GM23338 (cell line): ENCODE measurements around the gene YPEL2. TPM values are rescaled to one million over a fixed set of nuclear protein-coding genes. Genes with fewer than 3 reads are reported as not detected.

Experiments used
- ATAC-seq: fragments of 200-7000 bp; cut with Tn5 transposase; 3 replicates; pipeline ENCODE4 v1.9.1; 2020
- DNase-seq: peaks from one replicate; pipeline ENCODE4 v3.0.0-alpha.2; 2015; ENCODE audit warnings: low spot score
- H2AFZ ChIP-seq: fragments of 200-600 bp; sonication (generic); 2 replicates; pipeline ENCODE4 v1.8.0; 2016; ENCODE audit warnings: antibody characterized with exemption, mild to moderate bottlenecking, moderate library complexity
- H3F3A ChIP-seq: fragments of 200-600 bp; sonication (generic); replicated peaks from 2 replicates; pipeline ENCODE4 v1.8.0; 2017; ENCODE audit warnings: antibody characterized with exemption, mixed run types, low read depth
- H3K27ac ChIP-seq: fragments of 200-600 bp; sonication (generic); 2 replicates; pipeline ENCODE4 v1.6.1; 2016; ENCODE audit warnings: low read depth
- H3K27me3 ChIP-seq: fragments of 200-600 bp; sonication (generic); 2 replicates; pipeline ENCODE4 v1.8.0; 2016; ENCODE audit warnings: mild to moderate bottlenecking, mixed run types, moderate library complexity; ENCODE audit not compliant: insufficient read depth
- H3K36me3 ChIP-seq: fragments of 200-600 bp; sonication (generic); 2 replicates; pipeline ENCODE4 v1.8.0; 2016; ENCODE audit warnings: mild to moderate bottlenecking; ENCODE audit not compliant: insufficient read depth
- H3K4me1 ChIP-seq: fragments of 200-600 bp; sonication (generic); 2 replicates; pipeline ENCODE4 v1.8.0; 2016; ENCODE audit warnings: mild to moderate bottlenecking, moderate library complexity; ENCODE audit not compliant: insufficient read depth
- H3K4me2 ChIP-seq: fragments of 200-600 bp; sonication (generic); 2 replicates; pipeline ENCODE4 v1.7.1; 2017; ENCODE audit warnings: mixed run types
- H3K4me3 ChIP-seq: fragments of 200-600 bp; sonication (generic); 2 replicates; pipeline ENCODE4 v1.6.1; 2016; ENCODE audit warnings: mixed run types
- H3K79me2 ChIP-seq: fragments of 200-600 bp; sonication (generic); replicated peaks from 2 replicates; pipeline ENCODE4 v1.8.0; 2017; ENCODE audit warnings: mild to moderate bottlenecking; ENCODE audit not compliant: insufficient read depth
- H3K9me2 ChIP-seq: fragments of 200-600 bp; sonication (generic); 2 replicates; pipeline ENCODE4 v1.8.0; 2017; ENCODE audit not compliant: insufficient read depth
- H4K20me1 ChIP-seq: fragments of 200-600 bp; sonication (generic); replicated peaks from 2 replicates; pipeline ENCODE4 v1.8.0; 2017; ENCODE audit warnings: mild to moderate bottlenecking; ENCODE audit not compliant: insufficient read depth
- H3K27ac Mint-ChIP-seq: 2 replicates; pipeline ENCODE4 v1.8.0; 2020; ENCODE audit warnings: inconsistent platforms, mild to moderate bottlenecking, moderate library complexity, mixed read lengths
- H3K27me3 Mint-ChIP-seq: 3 replicates; pipeline ENCODE4 v1.8.0; 2022; ENCODE audit warnings: low read depth, mild to moderate bottlenecking, moderate library complexity, mixed read lengths, inconsistent platforms; ENCODE audit not compliant: insufficient read depth, poor library complexity
- H3K36me3 Mint-ChIP-seq: 3 replicates; pipeline ENCODE4 v1.8.0; 2021; ENCODE audit warnings: low read depth, mild to moderate bottlenecking, inconsistent platforms, moderate library complexity, mixed read lengths
- H3K4me1 Mint-ChIP-seq: 3 replicates; pipeline ENCODE4 v1.8.0; 2020; ENCODE audit warnings: mild to moderate bottlenecking, inconsistent platforms, mixed read lengths
- H3K4me3 Mint-ChIP-seq: 3 replicates; pipeline ENCODE4 v1.8.0; 2021; ENCODE audit warnings: moderate library complexity, mild to moderate bottlenecking, inconsistent platforms, mixed read lengths
- H3K9me3 Mint-ChIP-seq: 3 replicates; pipeline ENCODE4 v1.8.0; 2020; ENCODE audit warnings: moderate library complexity, mild to moderate bottlenecking, inconsistent platforms, mixed read lengths
- CTCF ChIP-seq, 2 experiments: fragments of 200-600 bp in 1 of 2; sonication (generic) in 1 of 2; conservative IDR thresholded peaks; 2 replicates each; pipeline versions ENCODE4 v1.5.1 to v1.6.1; 2016 to 2017; ENCODE audit warnings: antibody characterized with exemption in 2 of 2, low read depth in 2 of 2, mild to moderate bottlenecking in 2 of 2, moderate library complexity in 1 of 2
- ETS1 ChIP-seq: IDR thresholded peaks from 2 replicates; pipeline ENCODE4 v1.6.1; 2016; ENCODE audit warnings: antibody characterized with exemption
- EZH2 ChIP-seq: fragments of 200-600 bp; sonication (generic); IDR thresholded peaks from one replicate; pipeline ENCODE4 v1.8.0; 2017; ENCODE audit warnings: antibody characterized with exemption, mild to moderate bottlenecking, low read depth; ENCODE audit not compliant: unreplicated experiment
- EZH2phosphoT487 ChIP-seq: fragments of 200-600 bp; sonication (generic); IDR thresholded peaks from one replicate; pipeline ENCODE4 v1.8.1; 2018; ENCODE audit warnings: antibody characterized with exemption; ENCODE audit not compliant: unreplicated experiment
- NANOG ChIP-seq: IDR thresholded peaks from 2 replicates; pipeline ENCODE4 v1.6.1; 2016; ENCODE audit warnings: antibody characterized with exemption, borderline replicate concordance
- POLR2AphosphoS5 ChIP-seq: IDR thresholded peaks from 2 replicates; pipeline ENCODE4 v1.6.1; 2016; ENCODE audit warnings: antibody characterized with exemption, low read depth
- ZNF331 ChIP-seq: fragments of 250-450 bp; sonication (Bioruptor Pico); IDR thresholded peaks from 2 replicates; pipeline ENCODE4 v1.5.0; 2020; ENCODE audit warnings: low read depth, mild to moderate bottlenecking, moderate library complexity
- polyA plus RNA-seq: library from polyadenylated mRNA; unstranded; fragments of >200 nt; fragmentation: Nextera tagmentation; extraction: Ambion mirVana; gene quantifications from 2 replicates; pipeline ENCODE4 v1.2.1, GENCODE V29; 2016
- total RNA-seq: library from RNA; depleted of rRNA; stranded (reverse); fragments of >200 nt; shearing (Covaris generic); gene quantifications from 2 replicates; pipeline ENCODE4 v1.2.3, GENCODE V29; 2014
- TF ChIP-seq, protein P1 (sequence below): IDR thresholded peaks from one replicate; pipeline ENCODE4 v1.6.1; 2018; ENCODE audit warnings: antibody characterized with exemption; ENCODE audit not compliant: unreplicated experiment

The YPEL2 gene
- total and polyA plus RNA-seq, 2 experiments from 2014 or later: 4.1 to 5.2 TPM

GRCh38 chr17:59381716-59382570 is 50.5 kb downstream of the YPEL2 start (continued):
- TF ChIP-seq CTCF (conservative IDR thresholded peaks at IDR 0.05; ENCODE audit: low read depth in 2 of 2) (no peak), EZH2 (no peak), EZH2phosphoT487 (no peak), ZNF331 (CRISPR knock-in tag) (no peak), NANOG (no peak)
- TF ChIP-seq, protein P1, sequence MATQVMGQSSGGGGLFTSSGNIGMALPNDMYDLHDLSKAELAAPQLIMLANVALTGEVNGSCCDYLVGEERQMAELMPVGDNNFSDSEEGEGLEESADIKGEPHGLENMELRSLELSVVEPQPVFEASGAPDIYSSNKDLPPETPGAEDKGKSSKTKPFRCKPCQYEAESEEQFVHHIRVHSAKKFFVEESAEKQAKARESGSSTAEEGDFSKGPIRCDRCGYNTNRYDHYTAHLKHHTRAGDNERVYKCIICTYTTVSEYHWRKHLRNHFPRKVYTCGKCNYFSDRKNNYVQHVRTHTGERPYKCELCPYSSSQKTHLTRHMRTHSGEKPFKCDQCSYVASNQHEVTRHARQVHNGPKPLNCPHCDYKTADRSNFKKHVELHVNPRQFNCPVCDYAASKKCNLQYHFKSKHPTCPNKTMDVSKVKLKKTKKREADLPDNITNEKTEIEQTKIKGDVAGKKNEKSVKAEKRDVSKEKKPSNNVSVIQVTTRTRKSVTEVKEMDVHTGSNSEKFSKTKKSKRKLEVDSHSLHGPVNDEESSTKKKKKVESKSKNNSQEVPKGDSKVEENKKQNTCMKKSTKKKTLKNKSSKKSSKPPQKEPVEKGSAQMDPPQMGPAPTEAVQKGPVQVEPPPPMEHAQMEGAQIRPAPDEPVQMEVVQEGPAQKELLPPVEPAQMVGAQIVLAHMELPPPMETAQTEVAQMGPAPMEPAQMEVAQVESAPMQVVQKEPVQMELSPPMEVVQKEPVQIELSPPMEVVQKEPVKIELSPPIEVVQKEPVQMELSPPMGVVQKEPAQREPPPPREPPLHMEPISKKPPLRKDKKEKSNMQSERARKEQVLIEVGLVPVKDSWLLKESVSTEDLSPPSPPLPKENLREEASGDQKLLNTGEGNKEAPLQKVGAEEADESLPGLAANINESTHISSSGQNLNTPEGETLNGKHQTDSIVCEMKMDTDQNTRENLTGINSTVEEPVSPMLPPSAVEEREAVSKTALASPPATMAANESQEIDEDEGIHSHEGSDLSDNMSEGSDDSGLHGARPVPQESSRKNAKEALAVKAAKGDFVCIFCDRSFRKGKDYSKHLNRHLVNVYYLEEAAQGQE: no peak

GRCh38 chr17:59383893-59384292 is 52.4 kb downstream of the YPEL2 start:
- no peak overlapping the region for H3K4me3 ChIP-seq
- H3K79me2 ChIP-seq: no peaks in the 10 kb centered on the region
- H3K27me3 ChIP-seq: no peaks in the 10 kb centered on the region
- Mint-ChIP-seq H3K27me3 (peaks cover 3% of the 10 kb centered on the region), H3K9me3 (no peaks in the 10 kb centered on the region), H3K4me1 (peaks cover 17% of the 10 kb centered on the region), H3K36me3 (no peaks in the 10 kb centered on the region), H3K27ac (no peak overlapping the region), H3K4me3 (no peak overlapping the region)
- no peaks in the 10 kb centered on the region for H3K36me3 ChIP-seq
- no peak overlapping the region for H3K27ac ChIP-seq
- no peak for TF ChIP-seq ETS1
- TF ChIP-seq EZH2phosphoT487: no peak
- no peak for TF ChIP-seq EZH2
- TF ChIP-seq POLR2AphosphoS5: no peak
- peaks cover 19% of the 10 kb centered on the region for H3K4me1 ChIP-seq
- H3F3A ChIP-seq: no peaks in the 10 kb centered on the region
- no peak for DNase-seq
- ATAC-seq: no peak
- H3K9me2 ChIP-seq: no peaks in the 10 kb centered on the region
- no peak overlapping the region for H2AFZ ChIP-seq
- no peak overlapping the region for H3K4me2 ChIP-seq
- H4K20me1 ChIP-seq: no peaks in the 10 kb centered on the region
